Loucy (cell line): ENCODE data around the gene DSG1.

ENCODE experiments used
- CTCF ChIP-seq: fragments of 200-600 bp; sonication (generic); conservative IDR thresholded peaks from 2 replicates; pipeline ENCODE4 v1.5.1; 2014; ENCODE audit warnings: mild to moderate bottlenecking, antibody characterized with exemption, low read length
- EZH2phosphoT487 ChIP-seq: fragments of 200-600 bp; IDR thresholded peaks from 2 replicates; pipeline ENCODE4 v1.6.1; 2018; ENCODE audit warnings: antibody characterized with exemption, mild to moderate bottlenecking, moderate library complexity, borderline replicate concordance

GRCh38 chr18:31280502-31280901 lies 37.5 kb upstream of the DSG1 start:
- TF ChIP-seq CTCF (no peak), EZH2phosphoT487 (no peak)
